ENCODE data around the gene MX1.

Gene MX1

DNA sequence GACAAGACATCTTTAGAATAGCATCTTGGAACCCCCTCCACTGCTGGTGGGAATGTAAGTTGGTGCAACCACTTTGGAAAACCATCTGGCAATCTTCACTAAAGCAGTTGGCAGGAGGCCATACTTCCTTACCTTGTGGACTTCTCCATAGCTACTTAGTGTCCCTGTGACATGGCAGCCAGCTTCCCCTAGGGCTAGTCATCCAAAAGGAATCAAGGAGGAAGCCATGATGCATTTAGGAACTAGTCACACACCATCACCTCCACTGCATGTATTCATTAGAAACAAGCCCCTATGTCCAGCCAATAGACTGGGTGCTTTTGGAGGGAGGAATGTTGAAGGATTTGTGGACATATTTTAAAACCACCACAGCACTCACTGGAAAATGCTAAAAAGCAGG lies 44.3 kb upstream of the MX1 start:
- no peaks in the 10 kb centered on the region for H3K9me3 ChIP-seq (ENCODE audit: severe bottlenecking)
- TF ChIP-seq, protein P1, sequence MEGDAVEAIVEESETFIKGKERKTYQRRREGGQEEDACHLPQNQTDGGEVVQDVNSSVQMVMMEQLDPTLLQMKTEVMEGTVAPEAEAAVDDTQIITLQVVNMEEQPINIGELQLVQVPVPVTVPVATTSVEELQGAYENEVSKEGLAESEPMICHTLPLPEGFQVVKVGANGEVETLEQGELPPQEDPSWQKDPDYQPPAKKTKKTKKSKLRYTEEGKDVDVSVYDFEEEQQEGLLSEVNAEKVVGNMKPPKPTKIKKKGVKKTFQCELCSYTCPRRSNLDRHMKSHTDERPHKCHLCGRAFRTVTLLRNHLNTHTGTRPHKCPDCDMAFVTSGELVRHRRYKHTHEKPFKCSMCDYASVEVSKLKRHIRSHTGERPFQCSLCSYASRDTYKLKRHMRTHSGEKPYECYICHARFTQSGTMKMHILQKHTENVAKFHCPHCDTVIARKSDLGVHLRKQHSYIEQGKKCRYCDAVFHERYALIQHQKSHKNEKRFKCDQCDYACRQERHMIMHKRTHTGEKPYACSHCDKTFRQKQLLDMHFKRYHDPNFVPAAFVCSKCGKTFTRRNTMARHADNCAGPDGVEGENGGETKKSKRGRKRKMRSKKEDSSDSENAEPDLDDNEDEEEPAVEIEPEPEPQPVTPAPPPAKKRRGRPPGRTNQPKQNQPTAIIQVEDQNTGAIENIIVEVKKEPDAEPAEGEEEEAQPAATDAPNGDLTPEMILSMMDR (IDR thresholded peaks at IDR 0.05; ENCODE audit: poor library complexity, severe bottlenecking): no peak

DNA sequence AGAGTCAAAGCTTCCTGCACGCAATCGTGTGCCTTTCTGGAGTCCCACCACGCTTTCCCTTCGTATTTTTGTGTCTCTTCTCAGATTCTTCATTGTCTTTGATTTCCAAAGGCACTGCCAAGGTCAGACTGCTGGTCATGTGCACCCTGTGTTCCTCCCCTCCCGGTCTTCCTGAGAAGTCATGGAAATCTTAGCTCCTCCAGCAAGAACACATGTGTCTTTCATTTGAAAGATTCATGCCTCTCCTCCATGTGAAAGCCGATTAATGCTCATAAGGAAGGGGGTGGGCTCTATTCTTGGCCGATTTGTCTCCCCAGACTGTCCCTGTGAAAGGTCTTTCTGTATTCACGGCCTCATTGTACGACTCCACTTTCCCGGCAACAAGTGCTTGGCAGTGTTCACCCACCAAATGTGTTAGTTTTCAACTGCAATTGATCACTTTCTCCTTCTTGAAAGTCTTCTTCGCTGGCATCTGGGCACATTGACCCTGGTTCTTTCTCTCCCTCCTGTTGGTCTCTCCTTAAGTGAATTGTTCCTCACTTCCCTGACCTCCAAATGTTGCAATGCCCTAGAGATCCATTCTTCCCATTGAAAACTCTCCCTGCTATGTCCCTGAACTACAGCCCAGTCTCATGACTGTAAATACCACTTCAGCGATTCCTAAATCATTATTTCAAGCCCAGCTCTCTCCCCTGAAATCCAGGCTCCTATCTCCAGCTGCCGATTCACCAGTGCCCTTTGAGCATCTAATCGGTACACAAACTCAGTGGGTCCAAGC lies 38.8 kb upstream of the MX1 start:
- no peaks in the 10 kb centered on the region for H3K27me3 ChIP-seq (ENCODE audit: insufficient read depth, poor library complexity, severe bottlenecking)
- no peaks in the 10 kb centered on the region for H3K4me1 ChIP-seq (ENCODE audit: insufficient read depth, poor library complexity, severe bottlenecking)
- H3K36me3 ChIP-seq (ENCODE audit: low read depth): no peaks in the 10 kb centered on the region
- TF ChIP-seq, protein P1 (IDR thresholded peaks at IDR 0.05; ENCODE audit: poor library complexity, severe bottlenecking): no peak
- no peak overlapping the region for H3K4me3 ChIP-seq (ENCODE audit: severe bottlenecking)
- no peak for DNase-seq (ENCODE audit: low spot score)
- H3K27ac ChIP-seq (ENCODE audit: poor library complexity, severe bottlenecking): no peak overlapping the region
- H3K9me3 ChIP-seq (ENCODE audit: severe bottlenecking): no peaks in the 10 kb centered on the region
- no peak for ATAC-seq (ENCODE audit: low read depth)

More for the DNA sequence above, 44.3 kb upstream of the MX1 start:
- no peak overlapping the region for H3K4me3 ChIP-seq (ENCODE audit: severe bottlenecking)
- ATAC-seq (ENCODE audit: low read depth) (no peak), DNase-seq (ENCODE audit: low spot score) (no peak)
- no peaks in the 10 kb centered on the region for H3K4me1 ChIP-seq (ENCODE audit: insufficient read depth, poor library complexity, severe bottlenecking)
- no peaks in the 10 kb centered on the region for H3K36me3 ChIP-seq (ENCODE audit: low read depth)
- no peaks in the 10 kb centered on the region for H3K27me3 ChIP-seq (ENCODE audit: insufficient read depth, poor library complexity, severe bottlenecking)
- H3K27ac ChIP-seq (ENCODE audit: poor library complexity, severe bottlenecking): no peak overlapping the region

DNA sequence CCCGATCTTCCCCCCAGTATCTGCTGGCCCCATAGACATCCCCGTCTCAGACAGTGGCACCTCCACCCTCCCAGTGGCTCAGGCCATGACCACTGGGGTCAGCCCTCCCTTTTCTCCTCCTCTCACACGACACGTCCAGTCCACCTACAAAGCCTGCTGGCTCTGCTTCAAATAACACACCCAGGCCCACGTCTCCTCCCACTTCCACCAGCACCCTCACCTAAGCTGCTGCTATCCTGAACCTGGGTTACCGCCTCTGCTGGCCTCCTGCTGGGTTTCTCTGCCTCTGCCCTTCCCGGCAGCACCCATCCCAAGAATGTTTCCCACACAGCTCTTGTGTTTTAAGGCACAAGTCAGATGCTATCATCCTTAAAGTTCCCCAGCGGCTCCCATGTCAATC lies 38.2 kb upstream of the MX1 start:
- TF ChIP-seq, protein P1 (IDR thresholded peaks at IDR 0.05; ENCODE audit: poor library complexity, severe bottlenecking): no peak
- H3K9me3 ChIP-seq (ENCODE audit: severe bottlenecking): no peaks in the 10 kb centered on the region
- no peak overlapping the region for H3K4me3 ChIP-seq (ENCODE audit: severe bottlenecking)
- H3K27me3 ChIP-seq (ENCODE audit: insufficient read depth, poor library complexity, severe bottlenecking): no peaks in the 10 kb centered on the region
- H3K36me3 ChIP-seq (ENCODE audit: low read depth): no peaks in the 10 kb centered on the region
- no peak overlapping the region for H3K27ac ChIP-seq (ENCODE audit: poor library complexity, severe bottlenecking)
- no peaks in the 10 kb centered on the region for H3K4me1 ChIP-seq (ENCODE audit: insufficient read depth, poor library complexity, severe bottlenecking)
- ATAC-seq (ENCODE audit: low read depth): no peak
- DNase-seq (ENCODE audit: low spot score): no peak

DNA sequence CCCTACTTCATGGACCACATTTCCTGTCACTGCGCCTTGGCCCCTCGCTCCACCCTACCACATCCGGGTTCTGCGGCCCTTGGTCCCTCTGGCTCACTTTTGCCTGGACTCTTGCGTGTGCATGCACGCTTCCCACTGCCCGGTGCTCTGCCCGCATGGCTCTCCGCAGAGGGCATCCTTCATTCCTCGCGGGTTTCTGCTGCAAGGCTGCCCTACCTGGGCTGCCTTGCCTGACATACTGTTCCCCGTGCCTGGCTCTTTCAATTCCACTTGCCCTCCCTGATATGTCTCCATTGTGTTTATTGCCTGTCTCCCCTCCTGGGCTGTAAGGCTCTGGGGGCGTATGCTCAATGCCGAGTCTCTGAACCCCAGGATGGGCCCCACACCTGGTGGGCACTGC lies 37.8 kb upstream of the MX1 start:
- Histone ChIP-seq H3K9me3 (ENCODE audit: severe bottlenecking) (no peaks in the 10 kb centered on the region), H3K27ac (ENCODE audit: poor library complexity, severe bottlenecking) (no peak overlapping the region), H3K4me3 (ENCODE audit: severe bottlenecking) (no peak overlapping the region), H3K4me1 (ENCODE audit: insufficient read depth, poor library complexity, severe bottlenecking) (no peaks in the 10 kb centered on the region), H3K27me3 (ENCODE audit: insufficient read depth, poor library complexity, severe bottlenecking) (no peaks in the 10 kb centered on the region), H3K36me3 (ENCODE audit: low read depth) (no peaks in the 10 kb centered on the region)
- TF ChIP-seq, protein P1 (IDR thresholded peaks at IDR 0.05; ENCODE audit: poor library complexity, severe bottlenecking): no peak
- no peak for DNase-seq (ENCODE audit: low spot score)
- no peak for ATAC-seq (ENCODE audit: low read depth)

DNA sequence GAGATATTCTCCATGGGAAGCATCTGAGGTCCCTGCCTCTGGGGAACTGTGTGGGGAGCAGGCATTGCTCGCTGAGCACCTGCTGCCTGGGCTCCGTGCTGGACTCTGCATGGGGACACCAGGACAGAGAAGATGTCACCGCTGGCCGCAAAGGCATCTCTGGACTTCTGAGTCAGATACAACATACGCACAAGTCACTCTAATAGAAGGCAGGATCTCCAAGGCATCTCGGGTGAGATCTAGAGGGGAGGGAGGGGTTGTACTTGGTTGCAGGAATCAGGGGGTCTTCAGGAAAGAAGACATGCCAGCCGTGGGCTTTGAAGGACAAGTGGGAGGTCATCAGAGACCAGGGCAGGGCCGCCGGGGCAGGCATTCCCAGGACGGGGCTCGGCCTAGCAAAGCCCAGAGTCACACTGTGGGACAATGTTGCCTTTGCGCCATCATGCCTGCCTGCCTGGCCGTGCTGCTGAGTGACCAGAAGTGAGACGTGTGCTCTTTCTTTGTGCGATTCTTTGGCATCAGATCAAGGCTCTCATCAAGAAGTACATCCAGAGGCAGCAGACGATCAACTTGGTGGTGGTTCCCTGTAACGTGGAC lies 35.9 kb upstream of the MX1 start:
- DNase-seq (ENCODE audit: low spot score) (no peak), ATAC-seq (ENCODE audit: low read depth) (no peak)
- Histone ChIP-seq H3K4me1 (ENCODE audit: insufficient read depth, poor library complexity, severe bottlenecking) (no peaks in the 10 kb centered on the region), H3K9me3 (ENCODE audit: severe bottlenecking) (no peaks in the 10 kb centered on the region), H3K4me3 (ENCODE audit: severe bottlenecking) (no peak overlapping the region), H3K27ac (ENCODE audit: poor library complexity, severe bottlenecking) (no peak overlapping the region), H3K27me3 (ENCODE audit: insufficient read depth, poor library complexity, severe bottlenecking) (no peaks in the 10 kb centered on the region), H3K36me3 (ENCODE audit: low read depth) (no peaks in the 10 kb centered on the region)
- TF ChIP-seq, protein P1 (IDR thresholded peaks at IDR 0.05; ENCODE audit: poor library complexity, severe bottlenecking): no peak

Measured in RWPE2 (cell line).